PFSK-1 (cell line): ENCODE measurements around the gene LRRC41.
A peak's percentile ranks its signal among the peaks of the same experiment; 100 is the strongest.

Source experiments
- FOXP2 ChIP-seq: optimal IDR thresholded peaks from 2 replicates; pipeline ENCODE3; 2011; ENCODE audit warnings: borderline replicate concordance, control low read depth, inconsistent platforms; ENCODE audit not compliant: insufficient read depth; ENCODE audit errors: extremely low read length, extremely low read depth
- POLR2AphosphoS5 ChIP-seq: IDR thresholded peaks from 2 replicates; pipeline ENCODE4 v1.6.1; 2012; ENCODE audit warnings: low read depth, mild to moderate bottlenecking, control low read depth, low read length, moderate library complexity
- REST ChIP-seq, 2 experiments: IDR thresholded peaks; 2 replicates each; pipeline versions ENCODE4 v1.6.1 to v1.8.0; 2011 to 2012; ENCODE audit warnings: low read depth in 2 of 2, low read length in 2 of 2, control low read depth in 1 of 2, inconsistent platforms in 1 of 2, mild to moderate bottlenecking in 1 of 2, moderate library complexity in 1 of 2; ENCODE audit not compliant: insufficient read depth in 1 of 2
- SIN3A ChIP-seq: IDR thresholded peaks from 2 replicates; pipeline ENCODE4 v1.6.1; 2012; ENCODE audit warnings: mild to moderate bottlenecking, low read length, moderate library complexity, borderline replicate concordance; ENCODE audit not compliant: insufficient read depth
- TAF1 ChIP-seq: IDR thresholded peaks from 2 replicates; pipeline ENCODE4 v1.6.1; 2012; ENCODE audit warnings: low read length, control low read depth, borderline replicate concordance; ENCODE audit not compliant: insufficient read depth

LRRC41 gene

GRCh38 chr1:46306159-46306530 is 2.7 kb upstream of the LRRC41 start:
- TF ChIP-seq FOXP2 = no peak
- no peak for TF ChIP-seq REST (IDR thresholded peaks at IDR 0.05; ENCODE audit: insufficient read depth in 1 of 2, low read depth in 2 of 2, low read length in 2 of 2)
- no peak for TF ChIP-seq SIN3A
- no peak for TF ChIP-seq POLR2AphosphoS5
- TF ChIP-seq TAF1 = no peak

- TF ChIP-seq TAF1 = no peak
- no peak for TF ChIP-seq FOXP2
- no peak for TF ChIP-seq SIN3A
- no peak for TF ChIP-seq REST (IDR thresholded peaks at IDR 0.05; ENCODE audit: insufficient read depth in 1 of 2, low read depth in 2 of 2, low read length in 2 of 2)
- TF ChIP-seq POLR2AphosphoS5 = peak; percentile 7; the same call in 1 of the 2 replicates
Observed at GRCh38 chr1:46303872-46304326, 483 bp upstream of the LRRC41 start.

GRCh38 chr1:46302641-46303037 is 777 bp downstream of the LRRC41 start:
- TF ChIP-seq REST (IDR thresholded peaks at IDR 0.05; ENCODE audit: insufficient read depth in 1 of 2, low read depth in 2 of 2, low read length in 2 of 2) (no peak), POLR2AphosphoS5 (no peak), TAF1 (no peak), FOXP2 (peak; percentile 45)

GRCh38 chr1:46301808-46302640 is 1.4 kb downstream of the LRRC41 start:
- no peak for TF ChIP-seq POLR2AphosphoS5
- TF ChIP-seq REST (IDR thresholded peaks at IDR 0.05; ENCODE audit: insufficient read depth in 1 of 2, low read depth in 2 of 2, low read length in 2 of 2) = no peak

- TF ChIP-seq FOXP2 (no peak), SIN3A (no peak), TAF1 (no peak), POLR2AphosphoS5 (0 out of 2 replicates have a peak, but pooled peaks have one; percentile 24), REST (IDR thresholded peaks at IDR 0.05; ENCODE audit: insufficient read depth in 1 of 2, low read depth in 2 of 2, low read length in 2 of 2) (no peak)
Observed at GRCh38 chr1:46301406-46301807, 2.0 kb downstream of the LRRC41 start.
